HepG2 (cell line): ENCODE measurements around the gene CAPN9. TPM values are rescaled to one million over a fixed set of nuclear protein-coding genes. Genes with fewer than 3 reads are reported as not detected.
A peak's percentile ranks its signal among the peaks of the same experiment; 100 is the strongest.

ENCODE experiments used
- CHD4 ChIP-seq: fragments of 200-600 bp; sonication (generic); IDR thresholded peaks from 2 replicates; pipeline ENCODE4 v1.7.0; 2017; ENCODE audit warnings: mild to moderate bottlenecking, low read length, borderline replicate concordance
- FOXC1 ChIP-seq: sonication (generic); formaldehyde crosslinking; IDR thresholded peaks from 2 replicates; pipeline ENCODE4 v1.8.0; 2022; ENCODE audit warnings: mild to moderate bottlenecking, missing genetic modification reagents, borderline replicate concordance
- FOXK2 ChIP-seq: fragments of 450-650 bp; IDR thresholded peaks from 2 replicates; pipeline ENCODE4 v1.6.1; 2016
- PLSCR1 ChIP-seq: sonication (generic); formaldehyde crosslinking; IDR thresholded peaks from 2 replicates; pipeline ENCODE4 v1.5.0; 2020; ENCODE audit warnings: missing genetic modification reagents, mild to moderate bottlenecking, borderline replicate concordance
- TOPORS ChIP-seq: sonication (generic); formaldehyde crosslinking; IDR thresholded peaks from 2 replicates; pipeline ENCODE4 v1.8.0; 2023; ENCODE audit warnings: mild to moderate bottlenecking, missing genetic modification reagents
- ZNF235 ChIP-seq: sonication (generic); formaldehyde crosslinking; IDR thresholded peaks from 2 replicates; pipeline ENCODE4 v1.8.1; 2023; ENCODE audit warnings: mild to moderate bottlenecking, missing genetic modification reagents, borderline replicate concordance
- ZNF562 ChIP-seq: sonication (generic); formaldehyde crosslinking; IDR thresholded peaks from 2 replicates; pipeline ENCODE4 v1.8.0; 2022; ENCODE audit warnings: missing genetic modification reagents, borderline replicate concordance
- ZNF747 ChIP-seq: sonication (generic); formaldehyde crosslinking; IDR thresholded peaks from 2 replicates; pipeline ENCODE4 v1.8.1; 2023; ENCODE audit warnings: missing genetic modification reagents, mild to moderate bottlenecking, borderline replicate concordance
- ZSCAN25 ChIP-seq: sonication (generic); formaldehyde crosslinking; IDR thresholded peaks from 2 replicates; pipeline ENCODE4 v1.8.0; 2022; ENCODE audit warnings: mild to moderate bottlenecking, missing genetic modification reagents
- polyA plus RNA-seq, 8 experiments: library from polyadenylated mRNA; depleted of rRNA in 3 of 8; stranded (reverse) in 7 of 8; unstranded in 1 of 8; fragments of >200 nt; fragmentation: Illumina TruSeq in 4 of 8; extraction: Trizol in 4 of 8; gene quantifications; 2 replicates each; pipeline versions ENCODE4 v1.2.1 to v1.2.3, GENCODE V29; 2011 to 2016; ENCODE audit warnings: low read depth in 4 of 8, missing spikeins in 1 of 8, mixed read lengths in 1 of 8; ENCODE audit not compliant: insufficient read depth in 1 of 8
- total RNA-seq, 5 experiments: library from RNA; depleted of rRNA; stranded (reverse); fragments of >200 nt; fragmentation: Illumina TruSeq; extraction: Trizol; gene quantifications; 2 replicates each; pipeline ENCODE4 v1.2.3, GENCODE V29; 2016; ENCODE audit warnings: low read depth in 1 of 5
- TF ChIP-seq, protein P1 (sequence below): IDR thresholded peaks from 2 replicates; pipeline ENCODE4 v1.4.0; 2020; ENCODE audit warnings: mild to moderate bottlenecking, missing genetic modification reagents
- TF ChIP-seq, protein P2 (sequence below): sonication (generic); formaldehyde crosslinking; IDR thresholded peaks from 2 replicates; pipeline ENCODE4 v1.9.0; 2021; ENCODE audit warnings: mild to moderate bottlenecking, missing genetic modification reagents
- TF ChIP-seq, protein P3 (sequence below): sonication (generic); formaldehyde crosslinking; IDR thresholded peaks from 2 replicates; pipeline ENCODE4 v1.8.1; 2023; ENCODE audit warnings: mild to moderate bottlenecking, missing genetic modification reagents
- TF ChIP-seq, protein P4 (sequence below): sonication (generic); formaldehyde crosslinking; IDR thresholded peaks from 2 replicates; pipeline ENCODE4 v1.8.0; 2022; ENCODE audit warnings: missing genetic modification reagents, mild to moderate bottlenecking, moderate library complexity, borderline replicate concordance

CAPN9 gene
- total and polyA plus RNA-seq, 2 of the 13 experiments (the other 11 are each of a cell fraction or from before 2014, with no cell fraction given): 0.04 to 0.31 TPM

DNA sequence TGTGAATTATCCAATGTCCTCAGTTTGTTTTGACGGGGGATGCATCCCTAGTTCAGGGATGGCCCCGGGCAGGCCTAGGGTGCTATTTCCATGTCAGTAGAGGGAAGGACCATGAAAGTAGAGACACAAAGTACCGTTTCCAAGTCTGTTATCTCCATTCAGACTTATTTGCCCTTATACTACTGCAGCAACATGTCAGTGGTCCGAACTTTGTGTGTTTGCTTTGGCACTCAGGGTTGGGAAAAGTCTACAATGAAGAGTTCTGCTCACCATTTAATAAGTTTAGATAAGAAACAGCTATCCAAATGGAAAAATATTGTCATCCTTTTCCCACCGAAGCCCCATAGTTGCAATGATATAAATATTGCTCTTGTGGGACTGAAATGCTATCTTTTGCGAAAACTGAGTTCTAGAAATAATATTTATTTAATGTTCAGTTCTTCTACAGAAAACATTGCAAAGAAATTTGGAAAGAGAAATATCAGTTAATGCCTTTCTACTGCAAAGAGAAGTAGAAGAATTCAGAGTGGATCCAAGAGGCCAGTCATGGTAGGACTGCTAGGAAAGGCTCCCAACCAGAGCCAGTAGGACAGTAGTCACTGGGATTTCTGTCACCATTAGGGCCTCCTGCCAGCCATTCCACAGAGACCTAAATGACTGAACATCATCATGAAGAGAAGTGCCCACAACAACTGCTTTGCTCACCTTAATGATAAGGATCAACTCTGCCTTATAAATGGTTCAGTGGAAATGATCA is 21.8 kb upstream of the CAPN9 start (continued):
- TF ChIP-seq, protein P1, sequence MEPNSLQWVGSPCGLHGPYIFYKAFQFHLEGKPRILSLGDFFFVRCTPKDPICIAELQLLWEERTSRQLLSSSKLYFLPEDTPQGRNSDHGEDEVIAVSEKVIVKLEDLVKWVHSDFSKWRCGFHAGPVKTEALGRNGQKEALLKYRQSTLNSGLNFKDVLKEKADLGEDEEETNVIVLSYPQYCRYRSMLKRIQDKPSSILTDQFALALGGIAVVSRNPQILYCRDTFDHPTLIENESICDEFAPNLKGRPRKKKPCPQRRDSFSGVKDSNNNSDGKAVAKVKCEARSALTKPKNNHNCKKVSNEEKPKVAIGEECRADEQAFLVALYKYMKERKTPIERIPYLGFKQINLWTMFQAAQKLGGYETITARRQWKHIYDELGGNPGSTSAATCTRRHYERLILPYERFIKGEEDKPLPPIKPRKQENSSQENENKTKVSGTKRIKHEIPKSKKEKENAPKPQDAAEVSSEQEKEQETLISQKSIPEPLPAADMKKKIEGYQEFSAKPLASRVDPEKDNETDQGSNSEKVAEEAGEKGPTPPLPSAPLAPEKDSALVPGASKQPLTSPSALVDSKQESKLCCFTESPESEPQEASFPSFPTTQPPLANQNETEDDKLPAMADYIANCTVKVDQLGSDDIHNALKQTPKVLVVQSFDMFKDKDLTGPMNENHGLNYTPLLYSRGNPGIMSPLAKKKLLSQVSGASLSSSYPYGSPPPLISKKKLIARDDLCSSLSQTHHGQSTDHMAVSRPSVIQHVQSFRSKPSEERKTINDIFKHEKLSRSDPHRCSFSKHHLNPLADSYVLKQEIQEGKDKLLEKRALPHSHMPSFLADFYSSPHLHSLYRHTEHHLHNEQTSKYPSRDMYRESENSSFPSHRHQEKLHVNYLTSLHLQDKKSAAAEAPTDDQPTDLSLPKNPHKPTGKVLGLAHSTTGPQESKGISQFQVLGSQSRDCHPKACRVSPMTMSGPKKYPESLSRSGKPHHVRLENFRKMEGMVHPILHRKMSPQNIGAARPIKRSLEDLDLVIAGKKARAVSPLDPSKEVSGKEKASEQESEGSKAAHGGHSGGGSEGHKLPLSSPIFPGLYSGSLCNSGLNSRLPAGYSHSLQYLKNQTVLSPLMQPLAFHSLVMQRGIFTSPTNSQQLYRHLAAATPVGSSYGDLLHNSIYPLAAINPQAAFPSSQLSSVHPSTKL: peak; percentile 80
- TF ChIP-seq FOXK2: no peak
- TF ChIP-seq ZNF747 (CRISPR knock-in tag): no peak
- TF ChIP-seq, protein P2, sequence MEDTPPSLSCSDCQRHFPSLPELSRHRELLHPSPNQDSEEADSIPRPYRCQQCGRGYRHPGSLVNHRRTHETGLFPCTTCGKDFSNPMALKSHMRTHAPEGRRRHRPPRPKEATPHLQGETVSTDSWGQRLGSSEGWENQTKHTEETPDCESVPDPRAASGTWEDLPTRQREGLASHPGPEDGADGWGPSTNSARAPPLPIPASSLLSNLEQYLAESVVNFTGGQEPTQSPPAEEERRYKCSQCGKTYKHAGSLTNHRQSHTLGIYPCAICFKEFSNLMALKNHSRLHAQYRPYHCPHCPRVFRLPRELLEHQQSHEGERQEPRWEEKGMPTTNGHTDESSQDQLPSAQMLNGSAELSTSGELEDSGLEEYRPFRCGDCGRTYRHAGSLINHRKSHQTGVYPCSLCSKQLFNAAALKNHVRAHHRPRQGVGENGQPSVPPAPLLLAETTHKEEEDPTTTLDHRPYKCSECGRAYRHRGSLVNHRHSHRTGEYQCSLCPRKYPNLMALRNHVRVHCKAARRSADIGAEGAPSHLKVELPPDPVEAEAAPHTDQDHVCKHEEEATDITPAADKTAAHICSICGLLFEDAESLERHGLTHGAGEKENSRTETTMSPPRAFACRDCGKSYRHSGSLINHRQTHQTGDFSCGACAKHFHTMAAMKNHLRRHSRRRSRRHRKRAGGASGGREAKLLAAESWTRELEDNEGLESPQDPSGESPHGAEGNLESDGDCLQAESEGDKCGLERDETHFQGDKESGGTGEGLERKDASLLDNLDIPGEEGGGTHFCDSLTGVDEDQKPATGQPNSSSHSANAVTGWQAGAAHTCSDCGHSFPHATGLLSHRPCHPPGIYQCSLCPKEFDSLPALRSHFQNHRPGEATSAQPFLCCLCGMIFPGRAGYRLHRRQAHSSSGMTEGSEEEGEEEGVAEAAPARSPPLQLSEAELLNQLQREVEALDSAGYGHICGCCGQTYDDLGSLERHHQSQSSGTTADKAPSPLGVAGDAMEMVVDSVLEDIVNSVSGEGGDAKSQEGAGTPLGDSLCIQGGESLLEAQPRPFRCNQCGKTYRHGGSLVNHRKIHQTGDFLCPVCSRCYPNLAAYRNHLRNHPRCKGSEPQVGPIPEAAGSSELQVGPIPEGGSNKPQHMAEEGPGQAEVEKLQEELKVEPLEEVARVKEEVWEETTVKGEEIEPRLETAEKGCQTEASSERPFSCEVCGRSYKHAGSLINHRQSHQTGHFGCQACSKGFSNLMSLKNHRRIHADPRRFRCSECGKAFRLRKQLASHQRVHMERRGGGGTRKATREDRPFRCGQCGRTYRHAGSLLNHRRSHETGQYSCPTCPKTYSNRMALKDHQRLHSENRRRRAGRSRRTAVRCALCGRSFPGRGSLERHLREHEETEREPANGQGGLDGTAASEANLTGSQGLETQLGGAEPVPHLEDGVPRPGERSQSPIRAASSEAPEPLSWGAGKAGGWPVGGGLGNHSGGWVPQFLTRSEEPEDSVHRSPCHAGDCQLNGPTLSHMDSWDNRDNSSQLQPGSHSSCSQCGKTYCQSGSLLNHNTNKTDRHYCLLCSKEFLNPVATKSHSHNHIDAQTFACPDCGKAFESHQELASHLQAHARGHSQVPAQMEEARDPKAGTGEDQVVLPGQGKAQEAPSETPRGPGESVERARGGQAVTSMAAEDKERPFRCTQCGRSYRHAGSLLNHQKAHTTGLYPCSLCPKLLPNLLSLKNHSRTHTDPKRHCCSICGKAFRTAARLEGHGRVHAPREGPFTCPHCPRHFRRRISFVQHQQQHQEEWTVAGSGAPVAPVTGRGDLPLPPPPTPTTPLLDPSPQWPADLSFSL (CRISPR knock-in tag): no peak
- TF ChIP-seq ZSCAN25: no peak
- no peak for TF ChIP-seq ZNF562
- no peak for TF ChIP-seq FOXC1 (CRISPR knock-in tag)
- no peak for TF ChIP-seq CHD4
- TF ChIP-seq PLSCR1: no peak
- TF ChIP-seq, protein P3, sequence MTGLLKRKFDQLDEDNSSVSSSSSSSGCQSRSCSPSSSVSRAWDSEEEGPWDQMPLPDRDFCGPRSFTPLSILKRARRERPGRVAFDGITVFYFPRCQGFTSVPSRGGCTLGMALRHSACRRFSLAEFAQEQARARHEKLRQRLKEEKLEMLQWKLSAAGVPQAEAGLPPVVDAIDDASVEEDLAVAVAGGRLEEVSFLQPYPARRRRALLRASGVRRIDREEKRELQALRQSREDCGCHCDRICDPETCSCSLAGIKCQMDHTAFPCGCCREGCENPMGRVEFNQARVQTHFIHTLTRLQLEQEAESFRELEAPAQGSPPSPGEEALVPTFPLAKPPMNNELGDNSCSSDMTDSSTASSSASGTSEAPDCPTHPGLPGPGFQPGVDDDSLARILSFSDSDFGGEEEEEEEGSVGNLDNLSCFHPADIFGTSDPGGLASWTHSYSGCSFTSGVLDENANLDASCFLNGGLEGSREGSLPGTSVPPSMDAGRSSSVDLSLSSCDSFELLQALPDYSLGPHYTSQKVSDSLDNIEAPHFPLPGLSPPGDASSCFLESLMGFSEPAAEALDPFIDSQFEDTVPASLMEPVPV (CRISPR knock-in tag): no peak
- TF ChIP-seq TOPORS (CRISPR knock-in tag): no peak
- no peak for TF ChIP-seq ZNF235 (CRISPR knock-in tag)
- TF ChIP-seq, protein P4, sequence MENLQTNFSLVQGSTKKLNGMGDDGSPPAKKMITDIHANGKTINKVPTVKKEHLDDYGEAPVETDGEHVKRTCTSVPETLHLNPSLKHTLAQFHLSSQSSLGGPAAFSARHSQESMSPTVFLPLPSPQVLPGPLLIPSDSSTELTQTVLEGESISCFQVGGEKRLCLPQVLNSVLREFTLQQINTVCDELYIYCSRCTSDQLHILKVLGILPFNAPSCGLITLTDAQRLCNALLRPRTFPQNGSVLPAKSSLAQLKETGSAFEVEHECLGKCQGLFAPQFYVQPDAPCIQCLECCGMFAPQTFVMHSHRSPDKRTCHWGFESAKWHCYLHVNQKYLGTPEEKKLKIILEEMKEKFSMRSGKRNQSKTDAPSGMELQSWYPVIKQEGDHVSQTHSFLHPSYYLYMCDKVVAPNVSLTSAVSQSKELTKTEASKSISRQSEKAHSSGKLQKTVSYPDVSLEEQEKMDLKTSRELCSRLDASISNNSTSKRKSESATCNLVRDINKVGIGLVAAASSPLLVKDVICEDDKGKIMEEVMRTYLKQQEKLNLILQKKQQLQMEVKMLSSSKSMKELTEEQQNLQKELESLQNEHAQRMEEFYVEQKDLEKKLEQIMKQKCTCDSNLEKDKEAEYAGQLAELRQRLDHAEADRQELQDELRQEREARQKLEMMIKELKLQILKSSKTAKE (CRISPR knock-in tag): peak; percentile 56; the same call in 1 of the 2 replicates
